Small intestine (tissue), 7 donors: ENCODE data around the gene STEEP1. TPM values are rescaled to one million over a fixed set of nuclear protein-coding genes. Genes with fewer than 3 reads are reported as not detected.

ENCODE experiments used
- DNase-seq, 2 donors: peaks; one replicate each; pipeline versions ENCODE4 v3.0.0 to v3.0.0-alpha.2; 2013
- FAIRE-seq: peaks from 2 replicates; lab custom pipeline; 2012; peaks lifted over from hg19 to GRCh38; lab: Jason Lieb, UNC
- H3K27ac ChIP-seq, 3 donors: one replicate each; pipeline ENCODE4 v1.5.1; 2013; ENCODE audit warnings: low read length in 2 of 3, mild to moderate bottlenecking in 2 of 3, control low read depth in 1 of 3, inconsistent platforms in 1 of 3, low read depth in 1 of 3, moderate library complexity in 1 of 3
- H3K27me3 ChIP-seq, 3 donors: one replicate each; pipeline ENCODE4 v1.6.1; 2013; ENCODE audit warnings: low read length in 3 of 3, inconsistent platforms in 1 of 3; ENCODE audit not compliant: control insufficient read depth in 3 of 3, insufficient read depth in 3 of 3
- H3K36me3 ChIP-seq, 3 donors: one replicate each; pipeline ENCODE4 v1.6.1; 2013; ENCODE audit warnings: low read length in 3 of 3, inconsistent platforms in 1 of 3, low read depth in 1 of 3, mild to moderate bottlenecking in 1 of 3, moderate library complexity in 1 of 3; ENCODE audit not compliant: control insufficient read depth in 3 of 3, insufficient read depth in 2 of 3
- H3K4me1 ChIP-seq, 3 donors: one replicate each; pipeline ENCODE4 v1.6.1; 2013; ENCODE audit warnings: low read length in 2 of 3, inconsistent platforms in 1 of 3, low read depth in 1 of 3, mild to moderate bottlenecking in 1 of 3, moderate library complexity in 1 of 3; ENCODE audit not compliant: control insufficient read depth in 3 of 3, insufficient read depth in 2 of 3
- H3K4me3 ChIP-seq, 3 donors: one replicate each; pipeline ENCODE4 v1.5.1; 2013; ENCODE audit warnings: low read length in 3 of 3, control low read depth in 1 of 3, inconsistent platforms in 1 of 3, low read depth in 1 of 3, mild to moderate bottlenecking in 1 of 3, moderate library complexity in 1 of 3
- H3K9me3 ChIP-seq, 2 donors: one replicate each; pipeline ENCODE4 v1.6.1; 2013; ENCODE audit warnings: low read depth in 1 of 2, low read length in 1 of 2; ENCODE audit not compliant: control insufficient read depth in 2 of 2, insufficient read depth in 1 of 2
- WGBS, 3 donors: extraction: QIAGEN DNeasy Blood & Tissue Kit; methylation state at CpG; one replicate each; pipeline ENCODE4 v1.1.7; 2013; 5-methylcytosine and 5-hydroxymethylcytosine counted together
- polyA plus RNA-seq, 4 donors: library from polyadenylated mRNA; stranded (reverse) in 3 of 4; unstranded in 1 of 4; fragments of 200-250 nt in 3 of 4; fragments of 120-200 nt in 1 of 4; gene quantifications; one replicate each; pipeline versions ENCODE4 v1.2.1 to v1.2.3, GENCODE V29; 2013
- donor health status: healthy with polysubstance abuse.
- donor health status: control.
- donor health status: control.
- donor health status: Bipolar disorder and iron deficiency.
- donor health status: healthy.

STEEP1 gene
- polyA plus RNA-seq, 4 donors, result 14.1 to 25.7 (median 20.4) TPM

DNA sequence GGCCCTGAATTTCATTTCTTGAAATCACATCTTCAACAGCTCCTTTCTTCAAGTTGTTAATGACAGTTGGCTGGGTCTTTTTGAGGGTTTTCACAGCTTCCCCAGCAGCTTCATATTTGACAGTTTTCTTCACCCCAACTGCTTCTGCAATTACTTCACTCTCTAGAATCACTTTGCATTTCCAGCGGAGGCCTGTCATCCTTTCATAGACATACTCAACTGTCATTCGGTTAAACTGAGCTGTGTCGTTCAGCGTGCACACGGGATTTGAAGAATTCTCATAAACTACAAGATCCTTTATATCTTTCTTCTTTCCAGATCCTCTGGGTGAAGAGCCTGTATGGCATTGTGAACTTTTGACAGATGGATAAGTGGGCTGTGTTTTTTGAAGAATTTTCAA, 24.6 kb upstream of the STEEP1 start:
- 88 to 94% (median 93%) methylated on average over 5 of the region's 5 CpGs for WGBS, 3 donors
- Histone ChIP-seq H3K27ac (no peak overlapping the region), H3K36me3 (peaks cover 2 to 13% (median 3%) of the 10 kb centered on the region in 3 donors), H3K27me3 (no peaks in the 10 kb centered on the region), H3K9me3 (no peaks in the 10 kb centered on the region), H3K4me3 (no peak overlapping the region), H3K4me1 (no peaks in the 10 kb centered on the region)
- no peak for DNase-seq
- no peak for FAIRE-seq

DNA sequence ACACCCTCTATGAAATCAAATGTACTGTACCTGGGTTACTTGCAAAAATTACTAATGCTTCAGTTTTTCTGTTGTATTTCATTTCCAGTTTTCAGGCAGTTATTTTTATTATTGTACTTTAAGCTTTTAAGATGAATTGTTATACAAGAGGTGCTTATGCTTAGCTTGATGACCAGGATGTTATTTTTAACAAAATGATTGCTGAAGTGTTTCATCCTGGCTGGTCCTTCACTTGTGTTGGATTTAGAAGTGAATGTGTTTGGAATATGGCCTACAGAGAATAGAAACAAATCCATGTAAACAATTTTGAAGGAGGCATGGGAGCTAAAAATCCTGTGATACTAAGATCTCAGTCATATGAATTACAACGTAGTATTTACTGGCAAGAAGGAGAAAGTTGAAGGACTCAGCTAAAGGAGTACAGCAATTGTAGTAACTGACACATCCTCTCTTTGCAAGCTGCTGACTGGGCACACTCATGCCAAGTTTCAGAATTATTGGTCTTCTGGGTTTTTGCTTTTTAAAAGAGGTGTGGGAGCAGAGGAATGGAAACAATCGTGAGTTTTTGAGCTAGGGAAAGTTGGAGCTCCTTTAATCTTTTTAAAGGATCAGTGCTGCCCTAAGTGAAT, 18.3 kb upstream of the STEEP1 start:
- 40 to 72% (median 58%) methylated on average over 2 of the region's 2 CpGs for WGBS, 3 donors
- FAIRE-seq (no peak), DNase-seq (no peak)
- Histone ChIP-seq H3K27me3 (no peaks in the 10 kb centered on the region), H3K9me3 (no peaks in the 10 kb centered on the region), H3K4me3 (no peak overlapping the region), H3K36me3 (no peaks in the 10 kb centered on the region), H3K27ac (no peak overlapping the region), H3K4me1 (no peaks in the 10 kb centered on the region)

DNA sequence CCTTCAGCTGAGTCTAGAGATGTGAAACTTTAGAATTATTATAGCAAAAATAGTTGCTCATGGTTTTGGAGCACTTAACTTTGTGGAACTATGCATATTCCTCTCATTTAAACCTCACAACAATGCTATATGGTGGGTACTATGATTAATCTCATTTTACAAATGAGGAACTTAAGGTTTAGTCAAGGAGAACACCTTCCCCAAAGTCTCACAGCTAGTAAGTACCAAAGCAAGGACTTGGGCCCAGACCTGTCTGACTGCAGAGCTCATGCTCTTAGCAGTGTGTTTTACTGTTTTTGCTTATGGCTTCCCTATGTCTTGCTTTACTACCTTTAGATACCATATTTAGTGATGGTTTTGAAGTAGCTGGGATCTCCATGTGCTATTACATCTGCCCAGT, 14.2 kb upstream of the STEEP1 start:
- no peak overlapping the region for H3K4me3 ChIP-seq
- peaks cover 0 to 7% (median 0%) of the 10 kb centered on the region in 3 donors for H3K4me1 ChIP-seq
- H3K9me3 ChIP-seq, result no peaks in the 10 kb centered on the region
- DNase-seq (no peak), FAIRE-seq (no peak)
- H3K36me3 ChIP-seq, result no peaks in the 10 kb centered on the region
- H3K27ac ChIP-seq, result no peak overlapping the region
- no peaks in the 10 kb centered on the region for H3K27me3 ChIP-seq

DNA sequence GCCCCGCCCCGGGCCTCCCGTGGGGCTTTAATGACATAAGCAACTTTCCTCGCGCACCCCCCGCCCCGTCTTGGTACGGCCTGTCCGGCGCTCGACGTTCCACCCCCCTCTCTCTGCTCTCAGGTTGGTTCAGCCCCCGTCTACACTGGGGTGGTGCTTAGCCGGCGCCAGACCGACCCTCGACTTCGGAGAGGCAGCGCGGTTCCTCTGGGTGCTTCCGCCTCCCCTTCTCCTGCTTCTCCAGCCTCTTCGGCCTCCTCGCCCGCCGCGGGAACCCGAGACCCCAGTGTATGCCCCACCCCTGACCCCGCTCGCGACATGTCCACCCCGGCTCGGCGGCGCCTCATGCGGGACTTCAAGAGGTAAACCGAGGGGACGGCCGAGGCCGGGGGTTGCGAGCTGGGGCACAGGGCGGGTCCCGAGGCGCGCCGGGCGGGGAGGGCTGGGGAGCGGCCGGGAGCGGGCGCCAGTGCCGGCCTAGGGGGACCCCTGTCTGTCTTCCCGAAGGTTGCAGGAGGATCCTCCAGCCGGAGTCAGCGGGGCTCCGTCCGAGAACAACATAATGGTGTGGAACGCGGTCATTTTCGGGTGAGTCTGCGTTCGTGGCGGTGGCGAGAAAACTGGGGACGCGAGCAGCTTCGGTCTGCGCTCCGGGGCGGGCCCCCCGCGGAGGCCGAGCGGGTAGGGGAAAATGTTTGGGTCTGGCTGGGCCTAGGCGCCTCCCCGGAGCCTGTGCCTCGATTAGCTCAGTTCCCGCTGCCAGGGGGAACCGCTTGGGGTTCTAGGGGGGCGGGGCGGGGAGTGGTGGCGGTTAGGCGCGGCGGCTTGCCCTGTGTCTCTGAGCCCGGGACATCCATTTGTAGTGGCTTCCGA, 9.4 kb upstream of the STEEP1 start, which contains the start of gene UBE2A:
Gene UBE2A (plus strand): TSS at position 170 of the 873 bp plus-strand sequence. CDS start 149 bp downstream, at position 319.
- Histone ChIP-seq H3K4me1 (peaks cover 0 to 7% (median 0%) of the 10 kb centered on the region in 3 donors), H3K27me3 (no peaks in the 10 kb centered on the region), H3K9me3 (no peaks in the 10 kb centered on the region), H3K4me3 (peak within 1 kb of the TSS; percentile 70 to 84 (median 80)), H3K36me3 (no peaks in the 10 kb centered on the region), H3K27ac (peak within 1 kb of the TSS; percentile 93 to 96 (median 94))
- FAIRE-seq (no peak), DNase-seq (peak; percentile 86 to 93)
- WGBS, 3 donors, result 0 to 33% (median 13%) methylated on average over 58 to 86 of the region's 86 CpGs

DNA sequence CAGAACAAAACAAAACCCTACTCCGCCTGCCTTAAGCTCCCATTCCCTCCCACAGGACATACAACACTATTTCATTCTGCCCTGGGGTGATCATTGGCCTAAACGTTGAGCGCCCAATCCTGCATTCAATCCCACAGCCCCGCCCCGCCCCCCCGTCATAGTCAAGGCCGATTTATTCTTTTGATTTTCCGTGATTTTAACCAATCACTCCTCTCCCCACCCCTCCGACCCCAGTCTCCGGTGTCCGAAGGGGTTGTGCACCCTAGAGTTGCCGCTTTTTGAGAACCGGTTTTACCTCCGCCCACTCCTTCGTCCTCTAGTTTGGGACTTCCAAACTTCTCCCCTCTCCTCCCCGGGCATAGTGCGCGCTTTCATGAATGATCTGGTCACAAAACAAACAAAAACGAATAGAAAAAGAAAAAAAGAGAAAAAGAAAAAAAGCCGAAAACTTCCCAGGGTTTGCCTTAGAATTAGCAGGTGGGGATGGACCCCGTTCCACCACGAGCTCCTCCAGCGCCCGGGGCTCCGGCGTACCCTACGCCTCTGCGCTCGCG, 8.7 kb upstream of the STEEP1 start:
- H3K27me3 ChIP-seq, result no peaks in the 10 kb centered on the region
- no peaks in the 10 kb centered on the region for H3K36me3 ChIP-seq
- peak overlapping the region; percentile 53 to 84 (median 80) for H3K4me3 ChIP-seq
- no peaks in the 10 kb centered on the region for H3K9me3 ChIP-seq
- WGBS, 3 donors, result 0 to 36% (median 8%) methylated on average over 26 to 30 of the region's 30 CpGs
- no peak for FAIRE-seq
- DNase-seq, result peak in 1 of 2 donors; percentile 27
- H3K27ac ChIP-seq, result peak overlapping the region; percentile 68 to 96 (median 94)
- H3K4me1 ChIP-seq, result peaks cover 0 to 7% (median 0%) of the 10 kb centered on the region in 3 donors

DNA sequence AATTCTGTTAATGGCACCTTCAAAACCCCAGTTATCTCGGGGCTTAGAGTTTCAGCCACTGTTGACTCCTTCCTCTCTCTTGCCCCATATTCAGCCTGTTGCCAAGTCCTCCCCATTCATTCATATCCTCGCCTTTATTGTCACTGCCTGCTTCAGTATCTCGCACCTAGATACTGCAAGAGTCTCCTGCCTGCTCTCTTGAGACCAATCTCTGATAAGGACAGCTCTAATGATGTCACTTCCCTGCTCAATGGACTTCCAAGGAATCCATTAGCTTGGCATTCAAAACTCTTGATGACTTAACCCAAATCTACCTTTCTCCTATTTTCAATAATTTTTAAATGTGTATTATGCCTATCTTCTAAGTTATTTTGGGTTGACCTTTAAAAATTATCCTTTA, 8.0 kb upstream of the STEEP1 start:
- peaks cover 0 to 7% (median 0%) of the 10 kb centered on the region in 3 donors for H3K4me1 ChIP-seq
- no peaks in the 10 kb centered on the region for H3K27me3 ChIP-seq
- WGBS, 3 donors, result 26 to 55% (median 43%) methylated on average over 3 of the region's 3 CpGs
- H3K9me3 ChIP-seq, result no peaks in the 10 kb centered on the region
- peak; percentile 42 to 49 for DNase-seq
- peak overlapping the region in 1 of 3 donors; percentile 94 for H3K27ac ChIP-seq
- H3K36me3 ChIP-seq, result no peaks in the 10 kb centered on the region
- H3K4me3 ChIP-seq, result peak overlapping the region in 1 of 3 donors; percentile 80
- no peak for FAIRE-seq

DNA sequence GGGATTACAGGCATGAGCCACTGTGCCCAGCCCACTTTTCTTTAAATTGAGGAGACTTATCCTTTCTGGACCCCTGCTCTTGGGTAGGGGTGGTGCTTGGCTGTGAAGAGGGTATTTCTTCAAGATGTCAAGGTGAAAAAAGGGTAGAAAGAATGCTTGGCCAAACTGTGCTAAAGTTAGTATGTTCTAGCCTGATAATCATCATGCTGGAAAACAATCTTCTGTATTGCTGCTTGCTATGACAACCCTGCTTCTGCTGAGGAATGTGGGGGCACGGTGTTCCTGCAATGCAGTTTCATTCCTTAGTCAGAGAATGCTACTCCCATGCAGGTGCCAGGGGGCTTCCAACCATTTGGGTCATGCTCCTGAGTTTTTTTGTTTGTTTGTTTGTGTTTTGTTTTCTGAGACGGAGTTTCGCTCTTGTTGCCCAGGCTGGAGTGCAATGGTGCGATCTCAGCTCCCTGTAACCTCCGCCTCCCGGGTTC, 5.2 kb upstream of the STEEP1 start:
- FAIRE-seq, result no peak

DNA sequence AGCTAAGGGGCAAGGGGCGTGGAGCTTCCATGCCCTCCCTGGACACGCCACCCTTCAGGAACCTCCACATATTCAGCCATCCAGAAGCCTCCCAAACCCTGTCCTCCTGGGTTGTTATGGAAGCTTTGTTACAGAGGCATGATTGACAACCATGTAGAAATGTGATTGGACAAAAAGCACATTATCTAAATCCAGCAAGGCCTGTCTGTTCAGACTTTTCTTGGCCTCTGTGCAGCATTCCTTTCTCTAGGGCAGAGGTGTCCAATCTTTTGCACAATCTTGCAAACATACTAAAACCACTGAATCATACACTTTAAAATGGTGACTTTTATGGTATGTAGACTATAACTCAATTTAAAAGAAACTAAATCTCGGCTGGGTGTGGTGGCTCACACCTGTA, 12.7 kb downstream of the STEEP1 start:
- no peaks in the 10 kb centered on the region for H3K9me3 ChIP-seq
- peaks cover 0 to 9% (median 0%) of the 10 kb centered on the region in 3 donors for H3K36me3 ChIP-seq
- no peak overlapping the region for H3K4me3 ChIP-seq
- H3K27ac ChIP-seq, result no peak overlapping the region
- H3K4me1 ChIP-seq, result no peaks in the 10 kb centered on the region
- DNase-seq, result no peak
- no peaks in the 10 kb centered on the region for H3K27me3 ChIP-seq
- FAIRE-seq, result no peak
- 84 to 93% (median 92%) methylated on average over 3 of the region's 3 CpGs for WGBS, 3 donors

More for the DNA sequence above, 5.2 kb upstream of the STEEP1 start:
- H3K27me3 ChIP-seq, result no peaks in the 10 kb centered on the region
- no peaks in the 10 kb centered on the region for H3K4me1 ChIP-seq
- H3K9me3 ChIP-seq, result no peaks in the 10 kb centered on the region
- H3K4me3 ChIP-seq, result no peak overlapping the region
- WGBS, 3 donors, result 86 to 91% (median 89%) methylated on average over 6 of the region's 6 CpGs
- no peaks in the 10 kb centered on the region for H3K36me3 ChIP-seq
- DNase-seq, result no peak
- no peak overlapping the region for H3K27ac ChIP-seq
